Prostate gland (tissue), 2 donors: Measurements from ENCODE around the gene GGA3.

Source experiments
- CTCF ChIP-seq, 4 experiments: fragments of 200-600 bp in 2 of 4; fragments of 450-650 bp in 2 of 4; sonication (generic) in 2 of 4; IDR thresholded peaks; 1 replicate in 3 of 4; 2 replicates in 1 of 4; pipeline ENCODE4 v1.5.1; 2016 to 2019; ENCODE audit warnings: antibody characterized with exemption in 4 of 4, mild to moderate bottlenecking in 2 of 4, moderate library complexity in 2 of 4
- POLR2A ChIP-seq: fragments of 450-650 bp; IDR thresholded peaks from one replicate; pipeline ENCODE4 v1.6.1; 2016; ENCODE audit warnings: antibody characterized with exemption, mild to moderate bottlenecking
- POLR2AphosphoS5 ChIP-seq: sonication (generic); formaldehyde crosslinking; IDR thresholded peaks from one replicate; pipeline ENCODE4 v1.6.1; 2017; ENCODE audit warnings: antibody characterized with exemption

GRCh38 chr17:75205793-75206163, 55.6 kb downstream of the GGA3 start:
- TF ChIP-seq POLR2AphosphoS5, result no peak
- TF ChIP-seq POLR2A, result no peak
- no peak for TF ChIP-seq CTCF (IDR thresholded peaks at IDR 0.05)
